Gastroesophageal sphincter (tissue), 3 donors: ENCODE measurements around the gene CDK12.

Experiments used
- EP300 ChIP-seq: sonication (generic); formaldehyde crosslinking; IDR thresholded peaks from one replicate; pipeline ENCODE4 v1.6.1; 2017; ENCODE audit warnings: antibody characterized with exemption, mild to moderate bottlenecking
- POLR2A ChIP-seq, 2 donors: fragments of 450-650 bp; IDR thresholded peaks; one replicate each; pipeline ENCODE4 v1.6.1; 2017; ENCODE audit warnings: antibody characterized with exemption in 2 of 2, mild to moderate bottlenecking in 2 of 2, moderate library complexity in 1 of 2
- POLR2AphosphoS5 ChIP-seq: sonication (generic); formaldehyde crosslinking; IDR thresholded peaks from one replicate; pipeline ENCODE4 v1.6.1; 2017; ENCODE audit warnings: antibody characterized with exemption
- TF ChIP-seq, protein P1 (sequence below), 4 experiments: fragments of 200-600 bp in 2 of 4; fragments of 450-650 bp in 2 of 4; sonication (generic) in 1 of 4; IDR thresholded peaks; one replicate each; pipeline ENCODE4 v1.5.1; 2017 to 2019; ENCODE audit warnings: antibody characterized with exemption in 4 of 4, mild to moderate bottlenecking in 2 of 4, moderate library complexity in 2 of 4

DNA sequence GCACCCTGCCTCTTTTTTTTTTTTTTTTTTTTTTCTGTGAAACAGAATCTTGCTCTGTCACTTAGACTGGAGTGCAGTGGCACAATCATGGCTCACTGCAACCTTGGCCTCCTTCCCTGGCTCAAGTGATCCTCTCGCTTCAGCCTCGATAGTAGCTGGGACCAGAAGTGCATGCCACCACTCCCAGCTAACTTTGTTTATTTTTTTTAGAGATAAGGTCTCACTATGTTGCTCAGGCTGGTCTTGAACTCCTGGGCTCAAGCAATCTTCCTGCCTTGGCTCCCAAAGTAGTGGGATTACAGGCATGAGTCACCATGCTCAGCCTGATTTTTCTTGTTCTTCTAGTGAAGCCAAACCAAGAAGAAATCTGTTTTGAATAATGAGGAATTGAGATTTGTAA, 25.0 kb downstream of the CDK12 start:
- TF ChIP-seq, protein P1, sequence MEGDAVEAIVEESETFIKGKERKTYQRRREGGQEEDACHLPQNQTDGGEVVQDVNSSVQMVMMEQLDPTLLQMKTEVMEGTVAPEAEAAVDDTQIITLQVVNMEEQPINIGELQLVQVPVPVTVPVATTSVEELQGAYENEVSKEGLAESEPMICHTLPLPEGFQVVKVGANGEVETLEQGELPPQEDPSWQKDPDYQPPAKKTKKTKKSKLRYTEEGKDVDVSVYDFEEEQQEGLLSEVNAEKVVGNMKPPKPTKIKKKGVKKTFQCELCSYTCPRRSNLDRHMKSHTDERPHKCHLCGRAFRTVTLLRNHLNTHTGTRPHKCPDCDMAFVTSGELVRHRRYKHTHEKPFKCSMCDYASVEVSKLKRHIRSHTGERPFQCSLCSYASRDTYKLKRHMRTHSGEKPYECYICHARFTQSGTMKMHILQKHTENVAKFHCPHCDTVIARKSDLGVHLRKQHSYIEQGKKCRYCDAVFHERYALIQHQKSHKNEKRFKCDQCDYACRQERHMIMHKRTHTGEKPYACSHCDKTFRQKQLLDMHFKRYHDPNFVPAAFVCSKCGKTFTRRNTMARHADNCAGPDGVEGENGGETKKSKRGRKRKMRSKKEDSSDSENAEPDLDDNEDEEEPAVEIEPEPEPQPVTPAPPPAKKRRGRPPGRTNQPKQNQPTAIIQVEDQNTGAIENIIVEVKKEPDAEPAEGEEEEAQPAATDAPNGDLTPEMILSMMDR (IDR thresholded peaks at IDR 0.05): no peak
- TF ChIP-seq POLR2AphosphoS5 (no peak), EP300 (no peak), POLR2A (IDR thresholded peaks at IDR 0.05) (no peak)
